Panc1 (cell line): Measurements from ENCODE around the gene ZBTB43. TPM values are rescaled to one million over a fixed set of nuclear protein-coding genes. Genes with fewer than 3 reads are reported as not detected.

Experiments
- ATAC-seq: fragments of 200-7000 bp; cut with Tn5 transposase; 2 replicates; pipeline ENCODE4 v1.9.1; 2020; ENCODE audit warnings: mild to moderate bottlenecking, moderate library complexity
- BruUV-seq: library from RNA; stranded (reverse); fragments of 400-500 nt; replicated peaks from 2 replicates; lab custom pipeline; 2021; lab: Mats Ljungman, UMichigan
- CTCF ChIA-PET: fragments of 300-600 bp; sonication (Branson Sonifier 250); formaldehyde crosslinking; loops from one replicate; lab custom pipeline; 2022; ENCODE audit warnings: antibody characterized with exemption; lab: Charles Lee
- POLR2A ChIA-PET: fragments of 300-600 bp; sonication (Branson Sonifier 250); formaldehyde crosslinking; loops from one replicate; lab custom pipeline; 2022; ENCODE audit warnings: antibody characterized with exemption; lab: Charles Lee
- DNase-seq: peaks from one replicate; pipeline ENCODE4 v3.0.0-alpha.2; 2010; ENCODE audit warnings: low read depth, low spot score
- H3K27ac ChIP-seq: 2 replicates; pipeline ENCODE4 v1.5.1; 2011; ENCODE audit warnings: mild to moderate bottlenecking, low read length, inconsistent platforms
- H3K27me3 ChIP-seq: fragments of 200-500 bp; sonication (Bioruptor generic); 2 replicates; pipeline ENCODE4 v1.6.0; 2014; ENCODE audit warnings: low read length, inconsistent platforms; ENCODE audit not compliant: control insufficient read depth, insufficient read depth
- H3K36me3 ChIP-seq: fragments of 200-500 bp; sonication (Bioruptor generic); 2 replicates; pipeline ENCODE4 v1.5.1; 2014; ENCODE audit warnings: inconsistent platforms, mild to moderate bottlenecking, low read length, moderate library complexity; ENCODE audit not compliant: control insufficient read depth, insufficient read depth
- H3K4me1 ChIP-seq: 2 replicates; pipeline ENCODE4 v1.5.1; 2011; ENCODE audit warnings: inconsistent platforms, mild to moderate bottlenecking, low read length, moderate library complexity; ENCODE audit not compliant: control insufficient read depth, insufficient read depth
- H3K4me3 ChIP-seq, 2 experiments: 2 replicates each; pipeline ENCODE4 v1.5.1; 2011 to 2012; ENCODE audit warnings: low read depth in 2 of 2, low read length in 2 of 2, mild to moderate bottlenecking in 2 of 2, inconsistent platforms in 1 of 2, moderate library complexity in 1 of 2
- H3K9me3 ChIP-seq: fragments of 200-500 bp; sonication (Bioruptor generic); 2 replicates; pipeline ENCODE4 v1.5.1; 2014; ENCODE audit warnings: low read depth, mild to moderate bottlenecking, inconsistent platforms, low read length, moderate library complexity; ENCODE audit not compliant: control insufficient read depth, insufficient read depth
- POLR2AphosphoS5 ChIP-seq: IDR thresholded peaks from 2 replicates; pipeline ENCODE4 v1.6.1; 2012; ENCODE audit warnings: mild to moderate bottlenecking, low read depth, low read length, moderate library complexity
- SIN3A ChIP-seq: IDR thresholded peaks from 2 replicates; pipeline ENCODE4 v1.6.1; 2012; ENCODE audit warnings: low read depth, mild to moderate bottlenecking, low read length, moderate library complexity, borderline replicate concordance; ENCODE audit not compliant: insufficient read depth
- TCF7L2 ChIP-seq: IDR thresholded peaks from 2 replicates; pipeline ENCODE4 v1.6.1; 2011; ENCODE audit warnings: mild to moderate bottlenecking, low read depth, low read length, inconsistent platforms
- in situ Hi-C: cut with HindIII; loops from 2 replicates; pipeline ENCODE4 v1.10.0; 2016; ENCODE audit warnings: low sequenced_read_pairs, low pct_unique_long_range_greater_than_20kb
- intact Hi-C: fragments of 100-400 bp; cut with micrococcal nuclease; formaldehyde crosslinking; loops from one replicate; pipeline ENCODE4 v1.10.0; 2022; ENCODE audit not compliant: unreplicated experiment
- total RNA-seq: library from RNA; stranded (reverse); gene quantifications from one replicate; pipeline ENCODE4 v1.2.1, GENCODE V29; 2021; ENCODE audit not compliant: unreplicated experiment
- TF ChIP-seq, protein P1 (sequence below), 2 experiments: IDR thresholded peaks; 2 replicates each; pipeline ENCODE4 v1.6.1; 2011 to 2012; ENCODE audit warnings: low read depth in 2 of 2, control low read depth in 1 of 2, low read length in 1 of 2, mild to moderate bottlenecking in 1 of 2, moderate library complexity in 1 of 2; ENCODE audit not compliant: insufficient read depth in 1 of 2
- TF ChIP-seq, protein P2 (sequence below): fragments of 450-650 bp; IDR thresholded peaks from 2 replicates; pipeline ENCODE4 v1.5.1; 2017; ENCODE audit warnings: mild to moderate bottlenecking

The ZBTB43 gene
- total RNA-seq, 1 experiment from 2014 or later: 9.7 TPM

DNA sequence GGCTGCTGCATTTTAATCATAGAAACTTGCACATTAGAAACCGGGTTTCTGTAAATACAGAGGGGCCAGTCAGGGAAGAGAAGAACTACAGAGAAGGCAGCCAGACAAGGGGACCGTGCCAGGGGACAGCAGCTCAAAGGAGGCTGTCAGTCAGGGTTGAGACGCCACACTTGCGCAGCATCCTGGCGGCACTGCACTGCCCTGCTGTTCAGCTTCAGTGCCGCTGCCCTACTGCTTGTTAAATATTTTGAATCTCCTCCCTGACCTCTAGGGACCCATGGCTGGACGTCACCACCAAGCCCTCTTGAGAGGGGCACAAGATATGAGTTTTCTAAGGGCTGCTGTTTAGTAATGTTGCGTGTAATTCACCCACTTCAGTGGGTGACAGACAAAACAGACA is 43.6 kb upstream of the ZBTB43 start:
- POLR2A ChIA-PET: no interaction called here
- Histone ChIP-seq H3K27ac (no peak overlapping the region), H3K27me3 (no peaks in the 10 kb centered on the region), H3K36me3 (no peaks in the 10 kb centered on the region), H3K9me3 (no peaks in the 10 kb centered on the region), H3K4me1 (no peaks in the 10 kb centered on the region), H3K4me3 (no peak overlapping the region)
- BruUV-seq: no TSS peak
- in situ Hi-C loops (no loop called here), intact Hi-C loops (no loop called here)
- ATAC-seq (no peak), DNase-seq (no peak)
- TF ChIP-seq, protein P1, sequence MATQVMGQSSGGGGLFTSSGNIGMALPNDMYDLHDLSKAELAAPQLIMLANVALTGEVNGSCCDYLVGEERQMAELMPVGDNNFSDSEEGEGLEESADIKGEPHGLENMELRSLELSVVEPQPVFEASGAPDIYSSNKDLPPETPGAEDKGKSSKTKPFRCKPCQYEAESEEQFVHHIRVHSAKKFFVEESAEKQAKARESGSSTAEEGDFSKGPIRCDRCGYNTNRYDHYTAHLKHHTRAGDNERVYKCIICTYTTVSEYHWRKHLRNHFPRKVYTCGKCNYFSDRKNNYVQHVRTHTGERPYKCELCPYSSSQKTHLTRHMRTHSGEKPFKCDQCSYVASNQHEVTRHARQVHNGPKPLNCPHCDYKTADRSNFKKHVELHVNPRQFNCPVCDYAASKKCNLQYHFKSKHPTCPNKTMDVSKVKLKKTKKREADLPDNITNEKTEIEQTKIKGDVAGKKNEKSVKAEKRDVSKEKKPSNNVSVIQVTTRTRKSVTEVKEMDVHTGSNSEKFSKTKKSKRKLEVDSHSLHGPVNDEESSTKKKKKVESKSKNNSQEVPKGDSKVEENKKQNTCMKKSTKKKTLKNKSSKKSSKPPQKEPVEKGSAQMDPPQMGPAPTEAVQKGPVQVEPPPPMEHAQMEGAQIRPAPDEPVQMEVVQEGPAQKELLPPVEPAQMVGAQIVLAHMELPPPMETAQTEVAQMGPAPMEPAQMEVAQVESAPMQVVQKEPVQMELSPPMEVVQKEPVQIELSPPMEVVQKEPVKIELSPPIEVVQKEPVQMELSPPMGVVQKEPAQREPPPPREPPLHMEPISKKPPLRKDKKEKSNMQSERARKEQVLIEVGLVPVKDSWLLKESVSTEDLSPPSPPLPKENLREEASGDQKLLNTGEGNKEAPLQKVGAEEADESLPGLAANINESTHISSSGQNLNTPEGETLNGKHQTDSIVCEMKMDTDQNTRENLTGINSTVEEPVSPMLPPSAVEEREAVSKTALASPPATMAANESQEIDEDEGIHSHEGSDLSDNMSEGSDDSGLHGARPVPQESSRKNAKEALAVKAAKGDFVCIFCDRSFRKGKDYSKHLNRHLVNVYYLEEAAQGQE (IDR thresholded peaks at IDR 0.05; ENCODE audit: insufficient read depth in 1 of 2, low read depth in 2 of 2, low read length in 1 of 2): no peak
- no peak for TF ChIP-seq POLR2AphosphoS5
- no peak for TF ChIP-seq SIN3A
- TF ChIP-seq, protein P2, sequence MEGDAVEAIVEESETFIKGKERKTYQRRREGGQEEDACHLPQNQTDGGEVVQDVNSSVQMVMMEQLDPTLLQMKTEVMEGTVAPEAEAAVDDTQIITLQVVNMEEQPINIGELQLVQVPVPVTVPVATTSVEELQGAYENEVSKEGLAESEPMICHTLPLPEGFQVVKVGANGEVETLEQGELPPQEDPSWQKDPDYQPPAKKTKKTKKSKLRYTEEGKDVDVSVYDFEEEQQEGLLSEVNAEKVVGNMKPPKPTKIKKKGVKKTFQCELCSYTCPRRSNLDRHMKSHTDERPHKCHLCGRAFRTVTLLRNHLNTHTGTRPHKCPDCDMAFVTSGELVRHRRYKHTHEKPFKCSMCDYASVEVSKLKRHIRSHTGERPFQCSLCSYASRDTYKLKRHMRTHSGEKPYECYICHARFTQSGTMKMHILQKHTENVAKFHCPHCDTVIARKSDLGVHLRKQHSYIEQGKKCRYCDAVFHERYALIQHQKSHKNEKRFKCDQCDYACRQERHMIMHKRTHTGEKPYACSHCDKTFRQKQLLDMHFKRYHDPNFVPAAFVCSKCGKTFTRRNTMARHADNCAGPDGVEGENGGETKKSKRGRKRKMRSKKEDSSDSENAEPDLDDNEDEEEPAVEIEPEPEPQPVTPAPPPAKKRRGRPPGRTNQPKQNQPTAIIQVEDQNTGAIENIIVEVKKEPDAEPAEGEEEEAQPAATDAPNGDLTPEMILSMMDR: no peak
- CTCF ChIA-PET: no interaction called here

DNA sequence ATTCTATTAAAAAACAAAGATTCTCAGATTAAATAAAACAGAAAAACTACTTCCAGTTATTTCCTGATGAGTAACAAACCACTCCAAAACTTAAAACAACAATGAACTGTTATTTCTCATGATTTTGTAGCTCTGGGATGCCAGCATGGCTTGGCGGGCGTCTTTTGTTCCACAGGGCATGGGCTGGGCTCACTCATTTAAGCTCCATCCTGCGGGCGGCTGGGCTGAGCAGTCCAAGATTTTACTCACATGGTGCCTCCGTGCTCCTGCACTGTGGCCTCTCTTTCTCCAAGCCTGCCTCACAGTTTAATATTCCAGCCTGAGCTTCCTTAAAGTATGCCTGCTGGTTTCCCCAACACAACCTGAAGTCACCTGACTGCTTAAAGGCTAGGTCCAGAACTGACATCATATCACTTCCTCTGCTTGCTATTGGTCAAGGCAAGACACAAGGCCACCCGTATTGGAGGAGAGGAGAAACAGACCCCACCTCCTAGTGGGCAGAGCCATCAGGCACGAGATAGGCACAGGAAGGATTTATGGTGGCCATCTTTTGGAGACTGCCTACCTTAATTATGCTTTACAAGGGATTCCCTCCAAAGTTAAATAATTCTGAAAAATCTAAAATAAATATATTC is 41.6 kb upstream of the ZBTB43 start:
- CTCF ChIA-PET: no interaction called here
- ATAC-seq (no peak), DNase-seq (no peak)
- Histone ChIP-seq H3K9me3 (no peaks in the 10 kb centered on the region), H3K27ac (no peak overlapping the region), H3K4me3 (no peak overlapping the region), H3K4me1 (no peaks in the 10 kb centered on the region), H3K36me3 (no peaks in the 10 kb centered on the region), H3K27me3 (no peaks in the 10 kb centered on the region)
- intact Hi-C loops (no loop called here), in situ Hi-C loops (no loop called here)
- no TSS peak for BruUV-seq
- POLR2A ChIA-PET: no interaction called here
- TF ChIP-seq SIN3A (no peak), POLR2AphosphoS5 (no peak), TCF7L2 (no peak)
- TF ChIP-seq, protein P2: no peak
- TF ChIP-seq, protein P1 (IDR thresholded peaks at IDR 0.05; ENCODE audit: insufficient read depth in 1 of 2, low read depth in 2 of 2, low read length in 1 of 2): no peak
